HUES48 (cell line): ENCODE results near the gene PBOV1.

Experiments
- H3K27ac ChIP-seq: one replicate; pipeline ENCODE4 v1.7.0; 2013; ENCODE audit warnings: low read depth, low read length, inconsistent platforms
- H3K27me3 ChIP-seq: 2 replicates; pipeline ENCODE4 v1.6.1; 2013; ENCODE audit warnings: mild to moderate bottlenecking, low read length; ENCODE audit not compliant: control insufficient read depth, insufficient read depth
- H3K36me3 ChIP-seq: 2 replicates; pipeline ENCODE4 v1.6.1; 2013; ENCODE audit warnings: low read length; ENCODE audit not compliant: control insufficient read depth, insufficient read depth
- H3K4me1 ChIP-seq: 2 replicates; pipeline ENCODE4 v1.6.1; 2013; ENCODE audit warnings: mild to moderate bottlenecking, low read length; ENCODE audit not compliant: control insufficient read depth, insufficient read depth
- H3K4me3 ChIP-seq: 2 replicates; pipeline ENCODE4 v1.5.1; 2013; ENCODE audit warnings: mild to moderate bottlenecking, low read depth, low read length
- H3K9ac ChIP-seq: 2 replicates; pipeline ENCODE4 v1.6.1; 2013; ENCODE audit warnings: mild to moderate bottlenecking, low read depth, low read length, moderate library complexity
- H3K9me3 ChIP-seq: 2 replicates; pipeline ENCODE4 v1.6.1; 2013; ENCODE audit warnings: low read length; ENCODE audit not compliant: control insufficient read depth, insufficient read depth

The PBOV1 gene

DNA sequence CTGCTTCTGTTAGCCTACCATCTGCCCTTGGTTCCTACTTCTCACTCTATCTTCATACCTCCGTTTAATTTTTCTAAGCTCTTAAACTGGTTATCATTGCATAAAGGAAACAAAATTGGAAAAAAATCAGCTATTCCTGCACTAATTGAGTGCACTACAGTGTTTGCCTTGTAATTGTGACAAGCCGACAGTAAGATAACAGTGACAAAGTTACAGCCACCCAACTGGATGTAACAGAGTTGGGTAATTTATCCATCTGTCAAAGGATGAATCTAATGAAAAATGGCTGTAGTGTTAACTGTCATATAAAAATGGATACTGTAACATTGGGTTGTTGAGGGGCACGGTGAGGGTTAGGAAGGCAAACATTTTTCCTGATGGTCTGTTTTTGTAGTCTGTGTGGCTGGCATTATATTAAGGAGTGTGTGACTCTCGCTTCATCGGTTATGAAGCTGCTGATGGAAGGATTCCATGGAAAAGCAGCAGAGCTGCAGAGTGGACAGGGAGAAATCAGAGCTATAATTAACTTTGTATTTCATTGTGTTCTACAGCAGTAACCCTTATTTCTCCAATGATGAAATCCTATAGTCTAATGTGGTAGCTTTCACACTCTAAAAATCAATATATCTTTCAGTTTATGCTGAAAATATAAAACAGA, 12.7 kb downstream of the PBOV1 start:
- H3K27me3 ChIP-seq = no peaks in the 10 kb centered on the region
- no peak overlapping the region for H3K27ac ChIP-seq
- H3K4me3 ChIP-seq = no peak overlapping the region
- H3K36me3 ChIP-seq = 0 out of 2 replicates have a peak, but pooled peaks cover 3% of the 10 kb centered on the region
- no peak overlapping the region for H3K9ac ChIP-seq
- H3K4me1 ChIP-seq = peaks cover 12% of the 10 kb centered on the region
- no peaks in the 10 kb centered on the region for H3K9me3 ChIP-seq

GRCh38 chr6:138204792-138205384, 13.4 kb downstream of the PBOV1 start:
- H3K9me3 ChIP-seq = 0 out of 2 replicates have a peak, but pooled peaks cover 2% of the 10 kb centered on the region
- H3K9ac ChIP-seq = no peak overlapping the region
- H3K27me3 ChIP-seq = no peaks in the 10 kb centered on the region
- H3K36me3 ChIP-seq = no peaks in the 10 kb centered on the region
- H3K4me3 ChIP-seq = no peak overlapping the region
- no peak overlapping the region for H3K27ac ChIP-seq
- H3K4me1 ChIP-seq = peaks cover 12% of the 10 kb centered on the region

- Histone ChIP-seq H3K4me3 (no peak overlapping the region), H3K36me3 (no peaks in the 10 kb centered on the region), H3K9ac (no peak overlapping the region), H3K27me3 (no peaks in the 10 kb centered on the region), H3K4me1 (peaks cover 12% of the 10 kb centered on the region), H3K27ac (no peak overlapping the region), H3K9me3 (0 out of 2 replicates have a peak, but pooled peaks cover 2% of the 10 kb centered on the region)
Observed at GRCh38 chr6:138204303-138204702, 14.0 kb downstream of the PBOV1 start.

GRCh38 chr6:138203315-138203714, 15.0 kb downstream of the PBOV1 start:
- H3K36me3 ChIP-seq = no peaks in the 10 kb centered on the region
- H3K4me1 ChIP-seq = peaks cover 21% of the 10 kb centered on the region
- no peak overlapping the region for H3K4me3 ChIP-seq
- no peak overlapping the region for H3K9ac ChIP-seq
- 0 out of 2 replicates have a peak, but pooled peaks cover 2% of the 10 kb centered on the region for H3K9me3 ChIP-seq
- H3K27ac ChIP-seq = no peak overlapping the region
- H3K27me3 ChIP-seq = no peaks in the 10 kb centered on the region

DNA sequence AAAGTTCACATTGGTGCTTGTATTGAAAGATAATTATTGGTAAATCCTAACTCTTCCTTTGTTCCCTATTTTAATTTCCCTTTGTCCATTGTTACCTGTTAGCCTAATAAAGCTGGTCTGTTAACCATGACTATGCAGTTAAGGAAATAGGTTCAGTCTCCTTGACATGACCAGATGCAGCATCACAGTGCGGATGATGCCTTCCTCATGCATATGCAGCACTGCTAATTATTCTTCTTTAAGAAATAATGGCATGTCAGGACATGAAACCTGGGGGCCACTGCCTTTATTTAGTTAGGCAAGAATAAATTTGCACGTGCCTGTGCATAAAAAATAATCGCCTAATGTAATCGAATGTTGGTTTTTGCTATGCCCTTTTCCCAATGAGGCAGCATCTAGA, 16.5 kb downstream of the PBOV1 start:
- H3K27ac ChIP-seq = no peak overlapping the region

GRCh38 chr6:138198430-138199091, 19.7 kb downstream of the PBOV1 start:
- Histone ChIP-seq H3K9ac (no peak overlapping the region), H3K4me3 (peak overlapping the region; percentile 24; the same call in 1 of the 2 replicates), H3K27ac (peak overlapping the region; percentile 46), H3K27me3 (no peaks in the 10 kb centered on the region), H3K4me1 (peaks cover 26% of the 10 kb centered on the region), H3K9me3 (0 out of 2 replicates have a peak, but pooled peaks cover 2% of the 10 kb centered on the region), H3K36me3 (no peaks in the 10 kb centered on the region)

More for the DNA sequence above, 16.5 kb downstream of the PBOV1 start:
- H3K9ac ChIP-seq = no peak overlapping the region
- no peak overlapping the region for H3K4me3 ChIP-seq
- H3K4me1 ChIP-seq = peaks cover 21% of the 10 kb centered on the region
- no peaks in the 10 kb centered on the region for H3K27me3 ChIP-seq
- no peaks in the 10 kb centered on the region for H3K36me3 ChIP-seq
- 0 out of 2 replicates have a peak, but pooled peaks cover 2% of the 10 kb centered on the region for H3K9me3 ChIP-seq

DNA sequence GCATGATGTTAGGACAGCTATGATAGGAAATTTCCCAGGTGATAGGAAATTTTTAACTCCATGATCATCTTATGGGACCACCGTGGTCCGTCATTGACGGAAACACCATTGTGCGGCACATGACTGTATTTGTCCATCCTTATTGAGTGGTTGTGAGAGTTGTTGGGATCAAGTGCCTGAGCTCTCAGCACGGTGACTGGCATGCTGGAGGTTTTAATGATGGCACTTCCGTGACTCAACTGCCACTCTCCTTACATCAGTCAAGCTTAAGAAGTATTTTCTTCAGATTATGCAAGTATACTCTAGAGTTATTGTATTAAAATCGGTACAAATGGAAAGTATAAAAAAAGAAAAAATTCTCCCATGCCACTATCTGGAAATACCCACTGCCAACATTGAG, 20.7 kb downstream of the PBOV1 start:
- no peaks in the 10 kb centered on the region for H3K27me3 ChIP-seq
- no peaks in the 10 kb centered on the region for H3K36me3 ChIP-seq
- no peak overlapping the region for H3K27ac ChIP-seq
- H3K9me3 ChIP-seq = 0 out of 2 replicates have a peak, but pooled peaks cover 2% of the 10 kb centered on the region
- H3K4me3 ChIP-seq = no peak overlapping the region
- peaks cover 33% of the 10 kb centered on the region for H3K4me1 ChIP-seq
- H3K9ac ChIP-seq = no peak overlapping the region

GRCh38 chr6:138196122-138196738, 22.1 kb downstream of the PBOV1 start:
- Histone ChIP-seq H3K4me3 (no peak overlapping the region), H3K27me3 (no peaks in the 10 kb centered on the region), H3K9ac (no peak overlapping the region), H3K27ac (no peak overlapping the region), H3K4me1 (peaks cover 33% of the 10 kb centered on the region), H3K36me3 (no peaks in the 10 kb centered on the region), H3K9me3 (0 out of 2 replicates have a peak, but pooled peaks cover 2% of the 10 kb centered on the region)

- H3K4me1 ChIP-seq = peaks cover 33% of the 10 kb centered on the region
- H3K27ac ChIP-seq = no peak overlapping the region
Observed at GRCh38 chr6:138194287-138194686, 24.0 kb downstream of the PBOV1 start.

DNA sequence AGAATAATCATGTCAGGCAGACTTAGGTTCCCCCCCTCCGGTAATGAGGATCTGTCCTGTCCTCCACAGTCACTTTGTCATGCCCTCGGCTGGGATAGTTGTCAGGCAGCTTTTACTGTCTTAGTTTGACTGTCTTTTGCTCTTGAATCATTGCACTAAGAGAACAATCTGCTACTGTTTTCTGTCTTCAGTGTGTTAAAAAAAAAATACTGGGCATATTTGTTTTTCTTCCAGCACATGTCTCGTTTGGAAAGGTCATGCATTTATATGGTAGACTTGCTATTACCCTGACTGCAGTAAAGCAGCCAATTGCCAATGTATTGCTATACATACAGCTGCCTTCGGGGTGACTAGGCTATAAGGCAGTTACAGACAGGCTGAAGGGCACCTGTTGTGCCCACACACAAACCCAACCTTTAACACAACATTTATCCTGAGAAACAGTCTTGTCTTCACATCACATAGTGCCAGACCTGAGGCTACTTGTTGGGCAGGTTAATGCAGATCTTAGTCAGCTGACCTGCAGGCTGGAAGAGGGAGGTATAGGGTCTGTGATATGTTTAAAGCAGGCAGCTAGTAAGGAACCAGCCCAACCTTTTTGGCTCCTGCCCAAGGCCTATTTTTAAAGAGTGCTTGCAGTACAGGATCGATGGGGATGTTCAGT, 29.9 kb downstream of the PBOV1 start:
- no peaks in the 10 kb centered on the region for H3K27me3 ChIP-seq
- H3K9ac ChIP-seq = no peak overlapping the region
- no peaks in the 10 kb centered on the region for H3K36me3 ChIP-seq
- no peak overlapping the region for H3K4me3 ChIP-seq
- no peak overlapping the region for H3K27ac ChIP-seq
- H3K4me1 ChIP-seq = peaks cover 27% of the 10 kb centered on the region
- no peaks in the 10 kb centered on the region for H3K9me3 ChIP-seq

More at GRCh38 chr6:138194287-138194686, 24.0 kb downstream of the PBOV1 start:
- Histone ChIP-seq H3K27me3 (no peaks in the 10 kb centered on the region), H3K9ac (no peak overlapping the region), H3K36me3 (no peaks in the 10 kb centered on the region), H3K4me3 (no peak overlapping the region), H3K9me3 (no peaks in the 10 kb centered on the region)
